Measurements from ENCODE around the gene VWA3A.
"Not testable (repeated sequence)": the region's sequence is repeated elsewhere in the genome, so short reads cannot be mapped to it uniquely, and the experiment has no call there.

VWA3A gene

DNA sequence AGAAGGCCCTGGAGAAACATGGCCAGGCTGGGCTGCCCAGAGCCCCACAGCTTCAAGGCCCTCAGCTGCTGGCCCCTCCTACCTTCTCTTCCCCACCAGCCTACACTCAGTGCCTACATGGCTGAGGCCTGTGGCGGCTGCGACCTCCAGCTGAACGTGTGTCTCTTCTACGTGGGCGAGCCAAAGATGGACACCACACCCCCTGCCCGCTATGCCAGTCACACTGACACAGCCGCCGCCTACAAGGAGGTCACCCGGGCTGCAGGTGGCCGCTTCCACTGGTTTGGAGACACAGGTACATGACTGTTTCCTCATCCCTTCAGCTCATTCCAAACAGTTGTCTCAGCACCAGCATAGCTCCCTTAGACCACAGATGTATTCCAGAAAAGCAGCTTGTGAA, 40.5 kb downstream of the VWA3A start:
- no peak for DNase-seq (ENCODE audit: low read depth)

DNA sequence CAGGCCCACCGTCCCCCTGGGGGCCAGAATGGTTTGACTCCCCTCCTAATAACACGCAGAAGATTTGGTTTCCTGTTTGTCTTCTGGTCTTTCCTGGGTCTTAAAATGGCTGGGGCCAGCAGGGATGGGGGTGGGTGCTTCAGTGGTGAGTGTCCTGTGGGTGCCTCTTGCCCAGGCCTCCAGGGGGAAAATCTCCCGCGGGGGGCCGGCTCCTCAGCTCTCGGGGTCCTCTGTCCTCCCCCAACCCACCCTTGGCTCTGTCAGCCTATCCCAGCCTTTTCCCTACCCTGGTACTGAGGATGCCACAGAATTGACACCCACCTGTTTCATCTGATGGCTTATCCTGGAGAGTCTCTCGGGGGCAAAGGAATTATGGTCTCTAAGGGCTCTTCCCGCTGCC, 46.1 kb downstream of the VWA3A start:
- no peak for DNase-seq (ENCODE audit: low read depth)

DNA sequence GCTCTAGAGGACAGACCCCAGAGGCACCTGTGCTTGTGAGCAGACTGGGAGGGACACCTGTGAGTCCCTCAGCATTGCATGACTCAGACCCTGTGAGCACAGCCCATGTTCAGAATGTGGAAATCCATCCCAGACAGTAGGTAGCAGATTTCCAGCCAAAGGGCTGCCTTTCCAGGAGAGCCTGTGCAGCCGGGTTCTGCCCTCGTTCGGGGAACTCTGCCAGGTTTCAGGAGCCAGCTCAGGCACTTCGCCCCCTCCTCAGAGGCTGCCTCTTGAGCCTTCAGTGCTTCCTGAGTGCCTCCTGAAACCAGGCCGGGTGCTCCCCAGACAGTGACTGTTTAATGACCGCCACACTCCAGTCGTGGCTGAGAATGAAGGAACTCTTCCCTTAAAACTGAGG, 46.7 kb downstream of the VWA3A start:
- no peak for DNase-seq (ENCODE audit: low read depth)

DNA sequence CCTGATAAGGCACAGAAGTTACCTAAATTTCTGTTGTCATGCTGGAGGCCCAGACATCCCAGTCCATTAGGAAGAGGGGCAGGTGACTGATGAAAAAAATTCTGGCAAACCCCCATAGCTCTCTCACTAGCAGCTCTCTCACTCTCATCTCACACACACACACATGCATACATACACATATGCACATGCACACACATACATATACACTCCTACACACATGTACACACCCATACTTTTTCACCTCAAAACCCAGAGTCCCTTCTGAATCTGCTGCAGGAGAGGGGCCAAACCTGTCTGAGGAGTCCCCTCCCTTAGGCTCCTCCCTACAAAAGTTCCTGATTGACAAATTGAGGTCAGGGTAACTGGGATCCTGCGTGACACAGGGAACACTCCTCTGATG, 47.4 kb downstream of the VWA3A start:
- DNase-seq (ENCODE audit: low read depth) = no peak

DNA sequence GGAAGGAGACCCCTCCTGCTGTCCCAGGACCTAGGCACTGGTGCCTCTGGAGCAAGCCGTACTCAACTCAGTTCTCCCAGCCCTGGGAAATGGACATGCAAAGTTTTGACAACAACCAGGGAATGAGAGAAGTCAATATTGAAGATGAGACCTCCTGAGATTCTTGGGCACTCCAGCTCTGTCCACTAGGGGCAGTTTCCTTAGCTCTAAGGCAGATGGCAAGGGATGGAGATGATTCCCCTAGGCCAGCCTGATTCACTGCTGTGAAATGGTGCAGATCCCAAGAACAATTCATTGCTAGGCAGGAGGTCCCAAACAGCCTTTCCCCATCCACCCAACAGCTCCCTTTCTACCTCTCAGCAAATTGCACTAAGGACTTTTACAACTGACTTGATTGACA, 49.4 kb downstream of the VWA3A start:
- no peak for DNase-seq (ENCODE audit: low read depth)

DNA sequence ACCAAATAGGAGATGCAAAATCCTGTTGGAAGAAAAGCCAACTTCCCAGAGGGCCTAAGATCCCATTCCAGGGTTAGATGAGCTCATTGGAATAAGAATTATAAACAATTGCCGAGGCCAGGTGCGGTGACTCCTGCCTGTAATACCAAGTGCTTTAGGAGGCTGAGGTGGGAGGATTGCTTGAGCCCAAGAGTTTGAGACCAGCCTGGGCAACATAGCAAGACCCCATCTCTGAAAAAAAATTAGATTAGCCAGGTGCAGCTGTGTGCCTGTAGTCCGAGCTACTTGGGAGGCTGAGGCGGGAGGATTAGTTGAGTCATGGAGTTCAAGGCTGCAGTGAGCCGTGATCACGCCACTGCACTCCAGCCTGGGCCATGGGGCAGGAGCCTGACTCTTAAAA, 52.2 kb downstream of the VWA3A start:
- no peak for DNase-seq (ENCODE audit: low read depth)

DNA sequence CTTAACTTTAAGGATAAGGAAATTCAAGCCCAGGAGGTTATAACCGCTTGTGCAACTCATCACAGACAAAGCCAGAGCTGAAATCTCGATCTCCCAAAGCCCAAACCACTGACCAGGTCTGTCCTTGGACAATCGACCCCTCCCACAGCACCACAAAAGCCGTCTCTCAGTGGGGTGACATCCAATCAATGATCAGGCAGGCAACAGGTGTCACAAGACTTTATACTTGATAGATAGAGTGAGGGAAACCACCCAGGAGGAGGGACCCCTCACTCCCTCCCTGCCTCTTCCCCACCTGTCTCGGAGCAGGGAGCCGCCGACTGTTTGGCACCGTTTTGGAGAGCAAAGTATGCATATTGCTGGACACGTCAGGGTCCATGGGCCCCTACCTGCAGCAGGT, 55.5 kb downstream of the VWA3A start:
- no peak for DNase-seq (ENCODE audit: low read depth)

DNA sequence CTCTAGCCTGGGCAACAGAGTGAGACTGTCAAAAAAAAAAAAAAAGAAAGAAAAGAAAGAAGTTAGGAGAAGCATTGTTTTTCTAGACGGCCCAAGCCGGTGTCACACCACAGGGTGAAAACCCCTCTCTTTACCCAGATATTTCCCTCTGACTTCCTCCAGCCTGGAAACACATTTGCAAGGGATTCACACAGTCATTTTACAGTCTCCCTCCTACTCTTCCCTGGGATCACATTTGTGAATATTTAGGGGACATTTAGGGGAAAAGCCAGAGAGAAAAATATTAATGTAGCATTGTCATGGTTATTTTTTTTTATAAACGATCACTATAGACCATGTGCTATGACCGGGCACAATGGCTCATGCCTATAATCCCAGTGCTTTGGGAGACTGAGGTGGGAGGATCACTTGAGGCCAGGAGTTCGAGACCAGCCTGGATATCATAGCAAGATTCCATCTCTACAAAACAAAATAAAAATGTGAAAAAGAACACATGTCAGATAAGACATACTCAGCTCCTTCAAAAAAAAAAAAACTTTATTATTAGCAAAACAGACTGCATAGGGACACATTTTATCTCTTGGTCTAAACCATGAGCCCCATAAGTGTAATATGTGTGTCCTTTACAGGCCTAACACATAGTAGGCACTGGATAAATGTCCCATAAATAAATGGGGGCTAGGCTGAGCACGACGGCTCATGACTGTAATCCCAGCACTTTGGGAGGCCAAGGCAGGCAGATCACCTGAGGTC, 59.1 kb downstream of the VWA3A start:
- DNase-seq (ENCODE audit: low read depth) = no peak

DNA sequence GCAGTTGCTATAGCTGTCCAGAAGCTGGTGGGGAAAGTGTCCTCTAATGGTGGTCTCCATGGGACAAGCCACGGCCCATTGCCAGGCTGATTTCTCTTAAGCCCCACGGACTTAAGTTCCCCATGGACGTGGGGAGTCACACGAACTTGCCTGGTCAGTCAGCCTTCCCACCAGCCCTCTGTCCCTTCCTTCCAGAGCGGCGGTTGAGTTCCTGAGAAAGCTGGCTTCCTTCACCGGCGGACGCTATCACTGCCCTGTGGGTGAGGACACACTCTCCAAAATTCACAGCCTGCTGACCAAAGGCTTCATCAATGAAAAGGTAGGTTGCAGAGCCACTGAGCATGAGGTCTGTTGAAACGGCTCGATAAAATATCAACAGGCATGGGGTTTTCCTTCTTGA, 60.0 kb downstream of the VWA3A start:
- DNase-seq (ENCODE audit: low read depth) = no peak

DNA sequence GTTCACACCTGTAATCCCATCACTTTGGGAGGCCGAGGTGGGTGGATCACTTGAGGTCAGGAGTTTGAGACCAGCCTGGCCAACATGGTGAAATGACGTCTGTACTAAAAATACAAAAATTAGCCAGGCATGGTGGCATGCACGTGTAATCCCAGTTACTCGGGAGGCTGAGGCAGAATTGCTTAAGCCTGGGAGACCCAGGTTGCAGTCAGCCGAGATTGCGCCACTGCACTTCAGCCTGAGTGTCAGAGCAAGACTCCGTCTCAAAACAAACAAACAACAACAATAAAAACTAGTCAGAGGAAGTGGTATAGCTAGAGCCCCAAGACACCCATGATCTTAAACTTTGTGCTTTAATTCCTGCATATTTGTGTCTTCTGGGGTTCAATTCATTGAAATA, 60.7 kb downstream of the VWA3A start:
- not testable (repeated sequence) for DNase-seq (ENCODE audit: low read depth)

DNA sequence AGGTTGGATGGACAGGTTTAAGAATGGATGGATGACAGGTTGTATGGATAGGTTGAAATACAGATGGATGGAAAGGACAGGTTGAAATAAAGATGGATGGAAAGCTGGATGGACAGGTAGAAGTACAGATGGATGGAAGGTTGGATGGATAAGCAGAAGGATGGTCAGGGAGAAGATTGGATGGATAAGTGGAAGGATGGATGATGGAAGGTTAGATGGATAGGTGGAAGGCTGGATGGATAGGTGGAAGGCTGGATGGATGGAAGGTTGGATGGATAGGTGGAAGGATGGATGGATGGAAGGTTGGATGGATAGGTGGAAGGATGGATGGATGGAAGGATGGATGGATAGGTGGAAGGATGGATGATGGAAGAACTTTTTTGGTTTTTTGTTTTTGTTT, 69.1 kb downstream of the VWA3A start:
- no peak for DNase-seq (ENCODE audit: low read depth)

DNA sequence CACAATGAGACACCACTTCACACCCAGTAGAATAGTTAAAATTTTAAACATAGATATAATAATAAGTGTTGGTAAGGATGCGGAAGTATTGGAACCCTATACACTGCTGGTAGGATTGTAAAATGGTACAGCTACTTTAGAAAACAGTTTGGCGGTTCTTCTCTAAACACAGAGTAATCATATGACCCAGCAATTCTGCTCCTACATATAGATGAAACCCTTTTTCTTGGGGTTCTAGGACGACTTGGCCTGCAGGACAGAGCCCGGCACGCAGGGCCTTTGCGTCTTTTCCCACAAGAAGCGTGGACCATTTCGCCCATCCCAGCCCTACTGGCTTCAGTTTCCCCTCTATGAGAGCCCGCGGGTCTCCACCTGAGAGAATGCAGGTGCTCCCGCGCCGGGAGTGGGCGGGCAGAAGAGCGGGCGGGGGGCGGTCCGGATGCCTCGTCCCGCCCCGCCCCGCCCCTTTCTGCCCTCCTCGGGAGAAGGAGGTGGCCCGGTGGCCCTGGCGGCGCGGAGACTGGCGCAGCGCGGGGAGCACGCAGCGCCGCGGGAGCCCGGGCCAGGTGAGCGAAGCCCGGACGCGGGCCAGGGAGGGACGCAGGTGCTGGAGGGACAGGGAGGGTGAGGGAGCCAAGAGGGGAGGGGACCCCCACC, 69.8 kb downstream of the VWA3A start, which contains the start of gene SDR42E2:
SDR42E2 (plus strand) TSS at position 508 of the 657 bp plus-strand sequence. CDS start 3,077 bp downstream, outside the sequence.
- no peak for DNase-seq (ENCODE audit: low read depth)

DNA sequence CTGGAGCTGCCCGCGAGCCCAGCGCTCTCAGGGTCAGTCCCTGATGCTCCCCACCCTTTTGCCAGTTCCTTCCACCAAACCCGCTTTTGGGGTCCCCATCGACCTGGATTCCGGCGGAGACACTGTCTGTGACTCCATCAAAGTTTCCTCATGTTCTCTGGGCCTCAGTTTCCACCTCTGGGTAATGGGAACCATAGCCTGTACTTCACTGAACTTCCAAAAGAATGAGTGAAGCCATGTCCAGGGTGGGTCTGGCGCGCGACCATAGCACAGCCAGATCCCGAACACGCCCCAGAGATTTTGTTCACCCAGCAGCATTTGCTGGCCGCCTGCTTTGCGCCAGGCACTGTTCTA, 70.3 kb downstream of the VWA3A start:
- no peak for DNase-seq (ENCODE audit: low read depth)

DNA sequence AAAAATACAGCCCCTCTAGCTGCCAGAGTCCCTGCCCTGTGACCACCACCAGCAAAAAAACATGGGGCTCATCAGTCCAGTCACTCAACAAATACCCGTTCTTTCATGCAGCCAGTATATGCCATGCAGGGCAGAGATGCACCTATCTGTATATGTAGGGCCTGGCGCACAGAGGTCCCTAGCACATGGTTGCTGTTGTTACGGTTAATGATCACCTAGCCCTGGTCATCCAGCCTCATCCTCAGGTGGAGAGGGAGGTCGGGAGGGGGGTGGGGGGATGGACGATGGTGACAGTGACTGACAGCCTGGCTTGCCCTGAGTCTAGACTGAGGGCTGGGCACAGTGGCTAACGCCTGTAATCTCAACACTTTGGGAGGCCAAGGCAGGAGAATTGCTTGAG, 71.5 kb downstream of the VWA3A start:
- DNase-seq (ENCODE audit: low read depth) = no peak

DNA sequence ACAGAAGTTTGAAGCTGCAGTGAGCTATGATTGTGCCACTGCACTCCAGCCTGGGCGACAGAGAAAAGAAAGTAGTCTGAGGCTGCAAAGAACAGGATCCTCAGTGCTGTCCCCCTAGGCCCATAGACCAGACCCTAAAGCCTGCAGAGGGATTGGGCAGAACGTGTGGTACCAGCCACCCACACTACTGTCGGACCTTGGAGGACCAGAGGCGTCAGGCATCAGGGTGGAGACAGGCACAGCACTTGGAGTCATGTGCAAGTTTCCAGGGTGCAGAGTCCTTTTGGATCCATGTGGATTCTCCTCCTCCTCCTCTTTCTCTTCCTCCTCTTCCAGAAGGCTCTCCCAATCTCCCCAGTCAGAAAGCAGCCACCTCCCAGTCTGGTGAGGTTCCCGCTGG, 72.1 kb downstream of the VWA3A start:
- no peak for DNase-seq (ENCODE audit: low read depth)

DNA sequence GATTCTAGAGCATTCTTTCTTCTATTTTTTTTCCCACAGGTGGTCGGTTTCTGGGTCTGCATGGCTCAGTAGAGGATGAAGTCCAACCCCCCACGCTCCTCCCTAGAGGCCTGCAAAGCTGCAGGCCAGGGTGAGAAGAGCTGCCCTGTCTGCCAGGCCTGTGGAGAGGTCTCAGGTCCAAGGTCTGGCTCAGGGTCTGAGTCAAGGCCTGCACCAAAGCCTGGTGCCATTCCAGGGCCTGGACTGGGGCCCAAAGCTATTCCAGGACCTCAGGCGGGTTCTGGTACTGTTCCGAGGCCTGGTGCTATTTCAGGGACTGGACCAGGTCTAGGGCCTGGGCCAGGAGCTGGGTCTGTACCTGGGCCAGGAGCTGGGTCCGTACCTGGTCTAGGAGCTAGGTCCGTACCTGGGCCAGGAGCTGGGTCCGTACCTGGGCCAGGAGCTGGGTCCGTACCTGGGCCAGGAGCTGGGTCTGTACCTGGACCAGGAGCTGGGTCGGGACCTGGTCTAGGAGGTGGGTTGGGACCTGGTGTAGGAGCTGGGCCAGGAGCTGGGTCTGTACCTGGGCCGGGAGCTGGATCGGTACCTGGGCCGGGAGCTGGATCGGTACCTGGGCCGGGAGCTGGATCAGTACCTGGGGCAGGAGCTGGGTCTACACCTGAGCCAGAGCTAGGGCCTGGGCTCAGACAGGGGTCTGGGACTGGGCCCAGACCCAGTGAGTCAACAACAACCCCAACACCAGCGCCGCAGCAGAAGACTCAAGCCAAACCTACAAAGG, 73.4 kb downstream of the VWA3A start:
- no peak for DNase-seq (ENCODE audit: low read depth)

DNA sequence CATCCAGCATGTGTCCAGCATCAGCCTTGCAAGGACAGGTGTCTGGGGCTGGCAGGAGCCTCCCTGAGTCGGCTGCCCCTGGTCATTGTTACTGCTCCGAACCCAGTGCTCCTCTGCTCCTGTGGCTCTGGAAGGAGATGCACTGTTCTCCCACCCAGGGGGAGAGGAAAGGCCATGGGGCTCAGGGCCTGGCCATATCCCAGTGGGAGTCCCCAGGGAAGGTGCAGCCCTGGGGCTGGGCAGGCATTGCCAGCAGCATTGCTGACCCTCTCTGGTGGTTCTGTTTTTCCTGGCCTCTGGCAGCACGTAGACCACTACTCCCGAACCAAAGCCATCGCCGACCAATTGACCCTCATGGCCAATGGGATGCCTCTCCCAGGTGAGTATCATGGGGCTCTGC, 79.6 kb downstream of the VWA3A start:
- DNase-seq (ENCODE audit: low read depth) = no peak

DNA sequence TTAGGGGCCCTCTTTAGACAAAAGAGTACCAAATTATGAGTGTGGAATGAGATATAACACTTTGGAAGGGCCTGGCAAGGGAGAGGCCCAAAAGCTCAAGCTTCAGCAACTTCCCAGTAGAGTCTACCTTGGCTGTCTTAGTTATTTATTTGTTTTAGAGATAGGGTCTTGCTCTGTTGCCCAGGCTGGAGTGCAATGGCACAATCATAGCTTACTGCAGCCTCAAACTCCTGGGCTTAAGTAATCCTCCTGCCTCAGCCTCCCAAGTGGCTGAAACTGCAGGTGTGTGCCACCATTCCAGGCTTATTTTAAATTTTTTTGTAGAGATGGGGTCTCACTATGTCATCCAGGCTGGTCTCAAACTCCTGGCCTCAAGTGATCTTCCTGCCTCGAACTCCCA, 80.3 kb downstream of the VWA3A start:
- not testable (repeated sequence) for DNase-seq (ENCODE audit: low read depth)

DNA sequence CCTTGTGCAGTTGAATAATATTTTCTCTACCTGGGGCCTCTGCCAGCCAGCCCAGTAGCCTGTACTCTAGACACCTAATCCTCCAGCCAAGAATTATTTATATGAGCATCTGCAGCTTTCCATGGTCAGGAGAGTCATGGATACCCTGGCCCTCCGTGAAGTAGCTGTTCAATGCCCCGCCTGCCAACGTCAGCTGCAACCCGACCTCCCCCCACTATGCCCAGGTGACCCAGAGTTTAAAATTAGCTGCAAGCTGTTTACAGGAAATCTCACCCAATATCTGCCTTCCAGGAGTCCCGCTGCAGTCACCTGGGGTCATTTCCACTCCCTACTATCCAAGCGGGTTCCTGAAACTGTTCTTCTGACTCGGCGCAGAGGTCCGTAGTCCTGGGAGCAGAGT, 82.3 kb downstream of the VWA3A start:
- DNase-seq (ENCODE audit: low read depth) = no peak

DNA sequence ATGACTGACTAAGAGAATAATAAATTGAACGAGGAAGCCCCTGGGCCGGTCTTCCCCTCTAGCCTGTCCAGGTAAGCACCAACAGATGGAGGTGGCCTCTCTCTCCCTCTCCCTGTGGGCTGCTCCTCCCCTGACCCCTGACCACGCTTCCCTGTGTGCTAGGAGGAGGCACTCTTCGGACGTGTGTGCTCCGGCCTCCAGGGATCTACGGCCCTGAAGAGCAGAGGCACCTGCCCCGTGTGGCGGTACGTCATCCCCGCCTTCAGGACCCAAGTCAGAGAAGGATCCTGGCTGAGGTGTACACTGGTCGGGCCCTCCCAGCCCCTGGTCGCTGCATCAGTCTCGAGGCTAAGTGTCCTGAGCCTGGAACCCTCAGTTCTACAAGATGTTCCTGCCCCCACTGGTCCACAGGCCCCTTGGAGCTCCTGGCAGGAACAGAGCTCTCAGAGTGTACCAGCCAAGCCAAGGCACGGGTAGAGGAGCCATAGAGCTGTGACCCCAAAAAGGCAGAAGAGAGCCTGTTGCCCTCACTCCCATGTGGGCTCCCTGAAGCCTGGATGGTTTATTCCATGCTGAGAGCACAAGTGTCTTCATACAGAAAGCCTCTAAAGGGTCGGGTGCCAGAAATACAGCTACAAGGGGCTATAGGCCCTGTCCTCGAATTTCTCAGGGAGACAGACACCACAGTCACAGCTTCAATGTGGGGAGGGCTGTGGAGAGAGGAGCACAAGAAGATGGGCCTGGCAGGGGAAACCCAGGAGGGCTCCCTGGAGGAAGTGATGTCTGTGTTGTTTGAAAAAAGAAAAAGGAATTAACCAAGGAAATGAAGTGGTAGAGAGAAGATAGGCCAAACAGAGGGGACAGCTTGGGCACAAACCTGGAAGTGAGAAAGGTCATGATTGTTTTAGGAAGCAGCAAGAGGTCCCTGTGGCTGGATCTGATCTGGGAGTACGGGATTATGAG, 85.9 kb downstream of the VWA3A start:
- DNase-seq (ENCODE audit: low read depth) = no peak

DNA sequence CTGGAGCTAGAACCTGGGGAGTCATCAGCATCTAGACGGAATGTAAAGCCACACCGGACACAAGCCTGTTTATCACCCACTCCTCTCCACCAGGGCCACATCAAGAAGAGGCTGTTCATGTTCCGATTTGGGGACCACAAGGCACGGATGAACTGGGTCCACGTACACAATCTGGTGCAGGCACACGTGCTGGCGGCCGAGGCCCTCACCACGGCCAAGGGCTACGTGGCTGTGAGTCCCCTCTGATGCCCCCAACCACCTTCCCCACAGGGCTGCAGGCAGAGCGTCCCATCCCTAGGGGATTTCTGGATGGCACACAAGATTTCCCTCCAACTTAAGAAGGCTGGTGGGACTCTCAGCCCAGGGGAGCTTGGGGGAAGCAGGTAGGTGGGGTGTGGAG, 89.1 kb downstream of the VWA3A start:
- DNase-seq (ENCODE audit: low read depth) = no peak

DNA sequence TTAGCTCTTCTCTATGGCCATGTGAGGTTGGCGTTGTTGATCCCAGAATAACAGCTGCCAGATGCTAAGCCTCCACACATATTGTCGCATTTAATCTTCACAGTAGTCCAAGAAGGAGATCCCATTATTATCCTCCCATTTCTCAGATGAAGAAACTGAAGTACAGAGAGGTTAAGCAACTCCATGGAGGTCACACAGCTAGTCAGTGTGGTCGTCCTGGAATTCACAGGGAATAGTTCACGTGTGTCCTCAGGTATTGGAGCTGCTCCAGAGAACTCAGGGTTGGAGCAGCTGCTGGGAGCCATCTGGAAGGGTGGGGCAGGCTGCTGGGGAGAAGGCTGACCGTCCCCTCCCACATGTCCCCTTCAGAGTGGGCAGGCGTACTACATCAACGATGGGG, 89.5 kb downstream of the VWA3A start:
- no peak for DNase-seq (ENCODE audit: low read depth)

Measured in stimulated activated CD8-positive, alpha-beta memory T cell treated with anti-CD3 and anti-CD28 coated beads, Interleukin-12 subunit alpha, Interleukin-12 subunit beta, amount 100 ng/mL, for 1 hour (primary cell).